K562 (cell line): ENCODE results near the gene NIPAL4. TPM values are rescaled to one million over a fixed set of nuclear protein-coding genes. Genes with fewer than 3 reads are reported as not detected.

ENCODE experiments used
- ATAC-seq: fragments of 200-7000 bp; cut with Tn5 transposase; 3 replicates; pipeline ENCODE4 v1.9.1; 2020; ENCODE audit warnings: moderate library complexity
- BruUV-seq: library from RNA; stranded (reverse); fragments of 400-500 nt; replicated peaks from 2 replicates; lab custom pipeline; 2021; lab: Mats Ljungman, UMichigan
- CTCF ChIA-PET: fragments of 300-600 bp; formaldehyde crosslinking; extraction: SDS; loops from one replicate; lab custom pipeline; 2021; ENCODE audit warnings: low intra/inter-chr PET ratio; lab: Yijun Ruan, JAX
- POLR2A ChIA-PET: fragments of 300-600, 350-650 bp; sonication (Branson Sonifier 250); formaldehyde crosslinking; extraction: SDS; loops from one replicate; lab custom pipeline; 2021; ENCODE audit warnings: antibody characterized with exemption, inconsistent platforms; lab: Yijun Ruan, JAX
- DNase-seq, 4 experiments: peaks; one replicate each; pipeline versions ENCODE4 v3.0.0 to v3.0.0-alpha.2; 2011 to 2018; ENCODE audit warnings: low spot score in 3 of 4, mixed read lengths in 3 of 4; ENCODE audit errors: extremely low read depth in 1 of 4
- FAIRE-seq: peaks from 2 replicates; lab custom pipeline; 2011; peaks lifted over from hg19 to GRCh38; lab: Jason Lieb, UNC
- H2AFZ ChIP-seq: 2 replicates; pipeline ENCODE4 v1.6.0; 2011; ENCODE audit warnings: low read depth, low read length, control low read depth, inconsistent platforms
- H3K27ac ChIP-seq: fragments of 200-600 bp; 3 replicates; pipeline ENCODE4 v1.8.0; 2011; ENCODE audit warnings: low read depth, mild to moderate bottlenecking, control low read depth, inconsistent platforms, low read length, moderate library complexity, mixed read lengths; ENCODE audit errors: extremely low read depth
- H3K27me3 ChIP-seq, 2 experiments: fragments of 300-600 bp in 1 of 2; 2 replicates in 1 of 2; 3 replicates in 1 of 2; pipeline versions ENCODE4 v1.6.0 to v1.8.0; 2011; ENCODE audit warnings: inconsistent platforms in 2 of 2, low read length in 2 of 2, mild to moderate bottlenecking in 1 of 2, mixed read lengths in 1 of 2, moderate library complexity in 1 of 2; ENCODE audit not compliant: control insufficient read depth in 2 of 2, insufficient read depth in 2 of 2
- H3K36me3 ChIP-seq: fragments of 300-600 bp; 3 replicates; pipeline ENCODE4 v1.8.0; 2011; ENCODE audit warnings: mild to moderate bottlenecking, low read length, inconsistent platforms; ENCODE audit not compliant: control insufficient read depth, insufficient read depth
- H3K4me1 ChIP-seq, 2 experiments: fragments of 200-600 bp in 1 of 2; replicated peaks in 1 of 2; 2 replicates in 1 of 2; 3 replicates in 1 of 2; pipeline versions ENCODE4 v1.5.1 to v1.8.0; 2011; ENCODE audit warnings: inconsistent platforms in 2 of 2, low read length in 2 of 2, mild to moderate bottlenecking in 1 of 2, mixed read lengths in 1 of 2, moderate library complexity in 1 of 2; ENCODE audit not compliant: control insufficient read depth in 2 of 2, insufficient read depth in 2 of 2
- H3K4me2 ChIP-seq: 2 replicates; pipeline ENCODE4 v1.6.1; 2011; ENCODE audit warnings: low read length, control low read depth, inconsistent platforms, mixed read lengths; ENCODE audit not compliant: insufficient read depth
- H3K4me3 ChIP-seq: fragments of 200-600 bp; sonication (generic), shearing (Covaris generic); 2 replicates; pipeline ENCODE4 v1.5.1; 2016; ENCODE audit warnings: control low read depth, inconsistent platforms
- H3K79me2 ChIP-seq: fragments of 200-600 bp; 3 replicates; pipeline ENCODE4 v1.8.0; 2011; ENCODE audit warnings: low read length, inconsistent platforms; ENCODE audit not compliant: control insufficient read depth, insufficient read depth
- H3K9ac ChIP-seq, 2 experiments: 2 replicates each; pipeline versions ENCODE4 v1.6.0 to v1.6.1; 2011; ENCODE audit warnings: low read depth in 2 of 2, low read length in 2 of 2, control low read depth in 1 of 2, inconsistent platforms in 1 of 2, mild to moderate bottlenecking in 1 of 2, mixed read lengths in 1 of 2; ENCODE audit not compliant: insufficient read depth in 1 of 2
- H3K9me1 ChIP-seq: one replicate; pipeline ENCODE4 v1.6.0; 2011; ENCODE audit warnings: inconsistent platforms, mild to moderate bottlenecking, low read length, moderate library complexity; ENCODE audit not compliant: control insufficient read depth, insufficient read depth
- H3K9me3 ChIP-seq: replicated peaks from 2 replicates; pipeline ENCODE4 v1.5.1; 2011; ENCODE audit warnings: low read depth, low read length, inconsistent platforms; ENCODE audit not compliant: control insufficient read depth, insufficient read depth
- H4K20me1 ChIP-seq: replicated peaks from 2 replicates; pipeline ENCODE4 v1.6.1; 2011; ENCODE audit warnings: low read length, inconsistent platforms, mixed read lengths; ENCODE audit not compliant: control insufficient read depth, insufficient read depth
- BCOR ChIP-seq: fragments of 450-650 bp; IDR thresholded peaks from 2 replicates; pipeline ENCODE4 v1.6.1; 2016
- CBX2 ChIP-seq: fragments of 200-600 bp; sonication (generic); IDR thresholded peaks from one replicate; pipeline ENCODE4 v1.6.1; 2012; ENCODE audit warnings: mild to moderate bottlenecking, low read length, inconsistent platforms; ENCODE audit not compliant: insufficient read depth, poor library complexity, severe bottlenecking
- CHCHD3 ChIP-seq: fragments of 250-450 bp; sonication (Bioruptor Pico); IDR thresholded peaks from 2 replicates; pipeline ENCODE4 v2.1.2; 2022; ENCODE audit warnings: mild to moderate bottlenecking
- CTCFL ChIP-seq: IDR thresholded peaks from 2 replicates; pipeline ENCODE4 v1.6.1; 2011; ENCODE audit warnings: borderline replicate concordance, low read depth, mild to moderate bottlenecking, moderate library complexity, low read length; ENCODE audit not compliant: insufficient read depth, poor library complexity, severe bottlenecking
- GTF2B ChIP-seq: IDR thresholded peaks from 2 replicates; pipeline ENCODE4 v1.6.1; 2011; ENCODE audit not compliant: insufficient read length; ENCODE audit errors: extremely low read depth
- NFIX ChIP-seq: fragments of 250-450 bp; sonication (Bioruptor Pico); IDR thresholded peaks from 2 replicates; pipeline ENCODE4 v1.4.0; 2020; ENCODE audit warnings: low read depth, mild to moderate bottlenecking, moderate library complexity
- PRMT5 ChIP-seq: sonication (generic); formaldehyde crosslinking; IDR thresholded peaks from 2 replicates; pipeline ENCODE4 v1.5.0; 2020; ENCODE audit warnings: missing genetic modification reagents
- REST ChIP-seq, 2 experiments: fragments of 450-650 bp; formaldehyde crosslinking in 1 of 2; IDR thresholded peaks; 2 replicates each; pipeline versions ENCODE4 v1.4.0 to v1.6.1; 2014 to 2020; ENCODE audit warnings: mild to moderate bottlenecking in 2 of 2, borderline replicate concordance in 1 of 2, low read depth in 1 of 2
- SP1 ChIP-seq: sonication (generic); formaldehyde crosslinking; IDR thresholded peaks from 2 replicates; pipeline ENCODE4 v1.8.1; 2022; ENCODE audit warnings: mild to moderate bottlenecking, missing genetic modification reagents
- SRF ChIP-seq, 2 experiments: fragments of 250-450, 450-650 bp in 1 of 2; sonication (Bioruptor Pico) in 1 of 2; sonication (generic) in 1 of 2; formaldehyde crosslinking; IDR thresholded peaks; 2 replicates each; pipeline versions ENCODE4 v1.5.0 to v1.5.1; 2020 to 2022; ENCODE audit warnings: mild to moderate bottlenecking in 1 of 2, missing genetic modification reagents in 1 of 2
- ZNF253 ChIP-seq: fragments of 250-450 bp; sonication (Bioruptor Pico); conservative IDR thresholded peaks from 2 replicates; pipeline ENCODE4 v1.6.1; 2021; ENCODE audit warnings: mild to moderate bottlenecking
- WGBS: fragments of 100-300 bp; shearing (Covaris generic); methylation state at CpG from one replicate; pipeline ENCODE4 v1.1.6; 2016; ENCODE audit warnings: low coverage, mixed read lengths; ENCODE audit not compliant: insufficient coverage; ENCODE audit errors: missing lambda C conversion rate; 5-methylcytosine and 5-hydroxymethylcytosine counted together
- in situ Hi-C: fragments of 300-500 bp; cut with MboI; formaldehyde crosslinking; loops from 4 replicates; pipeline ENCODE4 v1.15.0; 2018; ENCODE audit warnings: inconsistent platforms, mixed read lengths
- intact Hi-C: fragments of 100-400 bp; cut with micrococcal nuclease; formaldehyde crosslinking; loops from 2 replicates; pipeline ENCODE4 v1.14.2; 2022
- polyA plus RNA-seq, 8 experiments: library from polyadenylated mRNA; depleted of rRNA in 4 of 8; stranded (reverse) in 5 of 8; unstranded in 3 of 8; fragments of >200 nt; fragmentation: Nextera tagmentation in 2 of 8; fragmentation: Illumina TruSeq in 1 of 8; extraction: Ambion mirVana in 2 of 8; extraction: Trizol in 1 of 8; gene quantifications; 2 replicates each; pipeline versions ENCODE4 v1.2.1 to v1.2.3, GENCODE V29; 2011 to 2014; ENCODE audit warnings: inconsistent platforms in 1 of 8, missing spikeins in 1 of 8
- total RNA-seq, 7 experiments: library from RNA; depleted of rRNA in 6 of 7; stranded (reverse); fragments of >200 nt in 6 of 7; fragmentation: Illumina TruSeq in 2 of 7; extraction: Trizol in 2 of 7; gene quantifications; 2 replicates each; pipeline versions ENCODE4 v1.2.1 to v1.2.3, GENCODE V29; 2011 to 2021; ENCODE audit warnings: low replicate concordance in 1 of 7

Gene NIPAL4
- total and polyA plus RNA-seq, 9 of the 15 experiments (the other 6 are each of a cell fraction or from before 2014, with no cell fraction given), result not detected

GRCh38 chr5:157471709-157472108 lies 11.7 kb downstream of the NIPAL4 start:
- in situ Hi-C loops, result loop anchor here (10.0 kb wide), 1 partner anchor 227 kb away; no protein-coding TSS in a partner anchor
- Histone ChIP-seq H3K9ac (no peak overlapping the region), H3K27ac (no peak overlapping the region), H3K4me2 (no peak overlapping the region), H3K4me1 (no peaks in the 10 kb centered on the region), H3K79me2 (no peaks in the 10 kb centered on the region), H3K9me3 (no peaks in the 10 kb centered on the region), H3K4me3 (no peak overlapping the region), H4K20me1 (no peaks in the 10 kb centered on the region), H3K9me1 (no peaks in the 10 kb centered on the region), H3K27me3 (0 out of 5 replicates have a peak, but pooled peaks cover 0 to 6% of the 10 kb centered on the region in 2 experiments), H3K36me3 (no peaks in the 10 kb centered on the region), H2AFZ (no peak overlapping the region)
- ATAC-seq (peak; percentile 86), FAIRE-seq (peak; percentile 83), DNase-seq (peak; percentile 45 to 64 (median 56))
- intact Hi-C loops, result loop anchor here (5.0 kb wide), 1 partner anchor 129 kb away; no protein-coding TSS in a partner anchor
- POLR2A ChIA-PET, result interaction anchor here (0.6 to 1.1 kb wide), 3 partner anchors 93 to 310 kb away, joined by 3 read pairs; partner anchors contain the start of gene THG1L
- 100% methylated on average over 1 of the region's 1 CpG for WGBS
- CTCF ChIA-PET, result no interaction called here
- BruUV-seq, result no TSS peak
- TF ChIP-seq GTF2B (no peak), NFIX (no peak), REST (IDR thresholded peaks at IDR 0.05; ENCODE audit: borderline replicate concordance) (peak; percentile 34; the same call in 1 of the 2 replicates), REST (CRISPR knock-in tag; IDR thresholded peaks at IDR 0.05; ENCODE audit: low read depth) (no peak), CHCHD3 (CRISPR knock-in tag) (no peak), SRF (CRISPR knock-in tag; IDR thresholded peaks at IDR 0.05) (no peak), CTCFL (peak; percentile 52), ZNF253 (CRISPR knock-in tag) (no peak), CBX2 (no peak), SP1 (CRISPR knock-in tag) (no peak), PRMT5 (no peak), BCOR (no peak)
